ENCODE measurements around the gene RNF114.
"Not testable (repeated sequence)": the region's sequence is repeated elsewhere in the genome, so short reads cannot be mapped to it uniquely, and the experiment has no call there.

RNF114 gene

GRCh38 chr20:49894073-49894470, 42.1 kb upstream of the RNF114 start:
- no peak for DNase-seq (ENCODE audit: extremely low read depth, low read depth)
- no peak for TF ChIP-seq CTCF (IDR thresholded peaks at IDR 0.05; ENCODE audit: low read depth, low read length)

GRCh38 chr20:49895474-49896093, 40.6 kb upstream of the RNF114 start:
- not testable (repeated sequence) for DNase-seq (ENCODE audit: extremely low read depth, low read depth)

GRCh38 chr20:49896204-49896603, 40.0 kb upstream of the RNF114 start:
- no peak for DNase-seq (ENCODE audit: extremely low read depth, low read depth)
- no peak for TF ChIP-seq CTCF (IDR thresholded peaks at IDR 0.05; ENCODE audit: low read depth, low read length)

GRCh38 chr20:49899541-49900383, 36.4 kb upstream of the RNF114 start:
- no peak for TF ChIP-seq CTCF (IDR thresholded peaks at IDR 0.05; ENCODE audit: low read depth, low read length)
- DNase-seq (ENCODE audit: extremely low read depth, low read depth), result no peak

- no peak for DNase-seq (ENCODE audit: extremely low read depth, low read depth)
- TF ChIP-seq CTCF (IDR thresholded peaks at IDR 0.05; ENCODE audit: low read depth, low read length), result no peak
Observed at GRCh38 chr20:49901588-49901987, 34.6 kb upstream of the RNF114 start.

- TF ChIP-seq CTCF (IDR thresholded peaks at IDR 0.05; ENCODE audit: low read depth, low read length), result no peak
- no peak for DNase-seq (ENCODE audit: extremely low read depth, low read depth)
Observed at GRCh38 chr20:49904440-49905214, 31.6 kb upstream of the RNF114 start.

- DNase-seq (ENCODE audit: extremely low read depth, low read depth), result no peak
- no peak for TF ChIP-seq CTCF (IDR thresholded peaks at IDR 0.05; ENCODE audit: low read depth, low read length)
Observed at GRCh38 chr20:49905415-49906091, 30.6 kb upstream of the RNF114 start.

Data from AG09319 (cell line).